Stomach (tissue), 4 donors: Measurements from ENCODE around the gene NFS1.

Source experiments
- CTCF ChIP-seq, 7 experiments: fragments of 450-650 bp in 4 of 7; fragments of 200-600 bp in 3 of 7; sonication (generic) in 3 of 7; IDR thresholded peaks; one replicate each; pipeline ENCODE4 v1.5.1; 2016 to 2019; ENCODE audit warnings: antibody characterized with exemption in 7 of 7, control low read depth in 2 of 7, mild to moderate bottlenecking in 1 of 7
- EP300 ChIP-seq: sonication (generic); formaldehyde crosslinking; IDR thresholded peaks from one replicate; pipeline ENCODE4 v1.6.1; 2017; ENCODE audit warnings: antibody characterized with exemption
- POLR2A ChIP-seq, 4 donors: fragments of 450-650 bp; IDR thresholded peaks; one replicate each; pipeline ENCODE4 v1.6.1; 2016; ENCODE audit warnings: antibody characterized with exemption in 4 of 4, control low read depth in 2 of 4, mild to moderate bottlenecking in 1 of 4, moderate library complexity in 1 of 4

- TF ChIP-seq EP300 (no peak), POLR2A (IDR thresholded peaks at IDR 0.05) (no peak), CTCF (IDR thresholded peaks at IDR 0.05) (no peak)
Measured at GRCh38 chr20:35640724-35641123, 58.4 kb downstream of the NFS1 start.
